Measurements from ENCODE around the gene MUC4.
"Not testable (repeated sequence)": the region's sequence is repeated elsewhere in the genome, so short reads cannot be mapped to it uniquely, and the experiment has no call there.

The MUC4 gene

DNA sequence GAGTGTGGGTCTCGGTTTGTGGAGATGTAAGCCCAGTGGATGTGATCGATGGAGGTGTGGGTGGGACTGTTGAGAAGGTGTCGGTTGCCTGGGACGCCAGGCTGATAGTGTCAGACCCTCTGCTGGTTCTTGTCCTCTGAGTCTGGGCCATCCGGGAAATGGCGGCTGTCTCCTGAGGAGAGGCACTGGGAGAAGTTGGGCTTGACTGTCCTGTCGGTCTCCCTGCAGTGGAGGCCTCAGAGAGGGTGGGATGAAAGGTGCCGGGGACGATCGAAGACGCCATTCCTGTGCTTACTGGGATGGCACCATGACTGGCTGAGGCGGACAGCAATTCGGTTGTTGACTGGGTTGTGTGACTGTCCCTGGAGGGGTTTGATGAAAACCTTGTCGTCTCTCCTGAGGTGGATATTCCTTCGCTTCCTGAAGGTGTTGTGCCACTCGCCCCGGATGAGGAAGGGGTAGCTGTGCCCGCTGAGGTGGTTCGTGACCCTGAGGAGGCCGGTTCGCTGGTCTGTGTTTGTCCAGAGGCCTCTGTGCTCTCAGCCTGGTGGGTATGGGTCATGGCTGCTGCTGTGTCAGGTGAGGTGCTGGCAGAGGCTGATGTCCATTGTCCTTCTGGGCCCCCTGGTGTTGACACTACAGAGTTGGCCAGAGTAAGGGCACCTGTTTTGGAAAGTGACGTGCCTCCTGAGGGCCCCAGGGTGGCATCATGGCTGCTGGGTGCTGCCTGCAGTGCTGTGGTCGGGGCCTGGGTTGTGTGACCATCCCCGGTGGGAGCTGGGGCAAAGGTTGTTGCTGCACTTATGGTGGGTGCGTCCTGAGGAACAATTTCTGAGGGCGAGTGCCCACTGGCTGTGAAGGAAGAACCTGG, 22.8 kb downstream of the MUC4 start:
- H3F3A ChIP-seq (ENCODE audit: insufficient read depth) = no peaks in the 10 kb centered on the region
- no peak overlapping the region for H3K27ac ChIP-seq (ENCODE audit: low read depth, low read length)
- H3K27me3 ChIP-seq (ENCODE audit: low read length) = no peaks in the 10 kb centered on the region
- H4K20me1 ChIP-seq (ENCODE audit: low read depth, low read length) = no peaks in the 10 kb centered on the region
- no peaks in the 10 kb centered on the region for H3K36me3 ChIP-seq (ENCODE audit: low read length)
- H3K9me2 ChIP-seq (replicated peaks; ENCODE audit: insufficient read depth, low read length) = no peaks in the 10 kb centered on the region
- H3K9ac ChIP-seq (ENCODE audit: low read length) = no peak overlapping the region
- no peak overlapping the region for H3K4me3 ChIP-seq (ENCODE audit: insufficient read depth, low read length, poor library complexity, severe bottlenecking)
- H3K79me2 ChIP-seq (ENCODE audit: insufficient read depth, low read length) = no peaks in the 10 kb centered on the region
- H3K9me3 ChIP-seq (ENCODE audit: insufficient read depth, low read length) = no peaks in the 10 kb centered on the region
- H3K4me2 ChIP-seq (ENCODE audit: low read depth, low read length, poor library complexity, severe bottlenecking) = no peak overlapping the region
- no peak overlapping the region for H2AFZ ChIP-seq (ENCODE audit: low read depth, low read length, severe bottlenecking)
- no peak for TF ChIP-seq EZH2phosphoT487 (conservative IDR thresholded peaks at IDR 0.05; ENCODE audit: low read length)
- TF ChIP-seq, protein P1, sequence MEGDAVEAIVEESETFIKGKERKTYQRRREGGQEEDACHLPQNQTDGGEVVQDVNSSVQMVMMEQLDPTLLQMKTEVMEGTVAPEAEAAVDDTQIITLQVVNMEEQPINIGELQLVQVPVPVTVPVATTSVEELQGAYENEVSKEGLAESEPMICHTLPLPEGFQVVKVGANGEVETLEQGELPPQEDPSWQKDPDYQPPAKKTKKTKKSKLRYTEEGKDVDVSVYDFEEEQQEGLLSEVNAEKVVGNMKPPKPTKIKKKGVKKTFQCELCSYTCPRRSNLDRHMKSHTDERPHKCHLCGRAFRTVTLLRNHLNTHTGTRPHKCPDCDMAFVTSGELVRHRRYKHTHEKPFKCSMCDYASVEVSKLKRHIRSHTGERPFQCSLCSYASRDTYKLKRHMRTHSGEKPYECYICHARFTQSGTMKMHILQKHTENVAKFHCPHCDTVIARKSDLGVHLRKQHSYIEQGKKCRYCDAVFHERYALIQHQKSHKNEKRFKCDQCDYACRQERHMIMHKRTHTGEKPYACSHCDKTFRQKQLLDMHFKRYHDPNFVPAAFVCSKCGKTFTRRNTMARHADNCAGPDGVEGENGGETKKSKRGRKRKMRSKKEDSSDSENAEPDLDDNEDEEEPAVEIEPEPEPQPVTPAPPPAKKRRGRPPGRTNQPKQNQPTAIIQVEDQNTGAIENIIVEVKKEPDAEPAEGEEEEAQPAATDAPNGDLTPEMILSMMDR (IDR thresholded peaks at IDR 0.05; ENCODE audit: insufficient read depth, low read length, poor library complexity, severe bottlenecking) = no peak

GRCh38 chr3:195785781-195786405, 25.8 kb downstream of the MUC4 start:
- H3K79me2 ChIP-seq (ENCODE audit: insufficient read depth, low read length); H3F3A ChIP-seq (ENCODE audit: insufficient read depth); H3K4me3 ChIP-seq (ENCODE audit: insufficient read depth, low read length, poor library complexity, severe bottlenecking); H4K20me1 ChIP-seq (ENCODE audit: low read depth, low read length); H3K36me3 ChIP-seq (ENCODE audit: low read length); H3K9me3 ChIP-seq (ENCODE audit: insufficient read depth, low read length); H3K4me2 ChIP-seq (ENCODE audit: low read depth, low read length, poor library complexity, severe bottlenecking); H3K27me3 ChIP-seq (ENCODE audit: low read length); H3K27ac ChIP-seq (ENCODE audit: low read depth, low read length); H3K9me2 ChIP-seq (replicated peaks; ENCODE audit: insufficient read depth, low read length); H2AFZ ChIP-seq (ENCODE audit: low read depth, low read length, severe bottlenecking); H3K9ac ChIP-seq (ENCODE audit: low read length): not testable (repeated sequence)

- not testable (repeated sequence) for H3K36me3 ChIP-seq (ENCODE audit: low read length); H3F3A ChIP-seq (ENCODE audit: insufficient read depth); H3K9me2 ChIP-seq (replicated peaks; ENCODE audit: insufficient read depth, low read length); H3K9ac ChIP-seq (ENCODE audit: low read length); H3K79me2 ChIP-seq (ENCODE audit: insufficient read depth, low read length); H3K4me3 ChIP-seq (ENCODE audit: insufficient read depth, low read length, poor library complexity, severe bottlenecking); H3K27ac ChIP-seq (ENCODE audit: low read depth, low read length); H3K27me3 ChIP-seq (ENCODE audit: low read length); H4K20me1 ChIP-seq (ENCODE audit: low read depth, low read length); H3K9me3 ChIP-seq (ENCODE audit: insufficient read depth, low read length); H2AFZ ChIP-seq (ENCODE audit: low read depth, low read length, severe bottlenecking); H3K4me2 ChIP-seq (ENCODE audit: low read depth, low read length, poor library complexity, severe bottlenecking)
These were observed 27.7 kb downstream of the MUC4 start for GRCh38 chr3:195784031-195784430.

- not testable (repeated sequence) for H3K9me2 ChIP-seq (replicated peaks; ENCODE audit: insufficient read depth, low read length); H3K4me2 ChIP-seq (ENCODE audit: low read depth, low read length, poor library complexity, severe bottlenecking); H3K4me3 ChIP-seq (ENCODE audit: insufficient read depth, low read length, poor library complexity, severe bottlenecking); H2AFZ ChIP-seq (ENCODE audit: low read depth, low read length, severe bottlenecking); H3K36me3 ChIP-seq (ENCODE audit: low read length); H3K27me3 ChIP-seq (ENCODE audit: low read length); H3F3A ChIP-seq (ENCODE audit: insufficient read depth); H3K9me3 ChIP-seq (ENCODE audit: insufficient read depth, low read length); H3K9ac ChIP-seq (ENCODE audit: low read length); H3K27ac ChIP-seq (ENCODE audit: low read depth, low read length); H3K79me2 ChIP-seq (ENCODE audit: insufficient read depth, low read length); H4K20me1 ChIP-seq (ENCODE audit: low read depth, low read length)
These were observed 30.5 kb downstream of the MUC4 start for GRCh38 chr3:195781236-195781635.

Measured in SU-DHL-6 (cell line).